GM12878 (cell line): Measurements from ENCODE around the gene CFHR4. TPM values are rescaled to one million over a fixed set of nuclear protein-coding genes. Genes with fewer than 3 reads are reported as not detected.

Experiments
- ATAC-seq: fragments of 200-7000 bp; cut with Tn5 transposase; 3 replicates; pipeline ENCODE4 v1.9.1; 2020; ENCODE audit warnings: mild to moderate bottlenecking, moderate library complexity
- BruUV-seq: library from RNA; stranded (reverse); fragments of 400-500 nt; replicated peaks from 2 replicates; lab custom pipeline; 2021; lab: Mats Ljungman, UMichigan
- CTCF ChIA-PET: fragments of 300-600 bp; sonication (Branson Sonifier 250); formaldehyde crosslinking; extraction: SDS; loops from one replicate; lab custom pipeline; 2021; ENCODE audit warnings: inconsistent platforms; lab: Yijun Ruan, JAX
- POLR2A ChIA-PET: fragments of 350-600 bp; formaldehyde crosslinking; extraction: SDS; loops from one replicate; lab custom pipeline; 2021; ENCODE audit warnings: inconsistent platforms; lab: Charles Lee
- RAD21 ChIA-PET: fragments of 300-600 bp; sonication (Branson Sonifier 250); formaldehyde crosslinking; loops from one replicate; lab custom pipeline; 2023; ENCODE audit warnings: antibody characterized with exemption; ENCODE audit not compliant: unreplicated experiment; lab: Charles Lee
- SMC1A ChIA-PET: fragments of 300-600 bp; sonication (Branson Sonifier 250); formaldehyde crosslinking; loops from one replicate; lab custom pipeline; 2023; ENCODE audit not compliant: unreplicated experiment, uncharacterized antibody; lab: Charles Lee
- DNase-seq: peaks from one replicate; pipeline ENCODE4 v3.0.0-alpha.2; 2011; ENCODE audit warnings: low read depth, low spot score
- FAIRE-seq: peaks from 3 replicates; lab custom pipeline; 2011; peaks lifted over from hg19 to GRCh38; lab: Jason Lieb, UNC
- H2AFZ ChIP-seq: 2 replicates; pipeline ENCODE4 v1.6.0; 2011; ENCODE audit warnings: low read depth, low read length, control low read depth; ENCODE audit not compliant: control insufficient read depth
- H3K27ac ChIP-seq: 2 replicates; pipeline ENCODE4 v1.5.1; 2011; ENCODE audit warnings: control low read depth; ENCODE audit not compliant: control insufficient read depth, insufficient read depth
- H3K27me3 ChIP-seq, 2 experiments: replicated peaks in 1 of 2; 2 replicates each; pipeline versions ENCODE4 v1.6.0 to v1.6.1; 2011; ENCODE audit warnings: low read length in 1 of 2; ENCODE audit not compliant: control insufficient read depth in 2 of 2, insufficient read depth in 2 of 2
- H3K36me3 ChIP-seq, 2 experiments: 2 replicates each; pipeline ENCODE4 v1.5.1; 2011; ENCODE audit warnings: low read length in 1 of 2; ENCODE audit not compliant: control insufficient read depth in 2 of 2, insufficient read depth in 2 of 2
- H3K4me1 ChIP-seq: 2 replicates; pipeline ENCODE4 v1.6.1; 2011; ENCODE audit warnings: mild to moderate bottlenecking, low read length, moderate library complexity, mixed read lengths; ENCODE audit not compliant: control insufficient read depth, insufficient read depth
- H3K4me2 ChIP-seq: 2 replicates; pipeline ENCODE4 v1.6.0; 2011; ENCODE audit warnings: control low read depth; ENCODE audit not compliant: control insufficient read depth, insufficient read depth
- H3K4me3 ChIP-seq: fragments of 200-600 bp; sonication (generic); 2 replicates; pipeline ENCODE4 v1.5.1; 2016
- H3K79me2 ChIP-seq: 2 replicates; pipeline ENCODE4 v1.6.0; 2011; ENCODE audit warnings: low read length; ENCODE audit not compliant: control insufficient read depth, insufficient read depth
- H3K9ac ChIP-seq: 2 replicates; pipeline ENCODE4 v1.8.0; 2011; ENCODE audit warnings: low read length, control low read depth, mixed read lengths; ENCODE audit not compliant: control insufficient read depth, insufficient read depth
- H3K9me3 ChIP-seq: replicated peaks from 3 replicates; pipeline ENCODE4 v1.5.1; 2011; ENCODE audit warnings: mild to moderate bottlenecking, low read length; ENCODE audit not compliant: control insufficient read depth, insufficient read depth
- H4K20me1 ChIP-seq: 2 replicates; pipeline ENCODE4 v1.6.0; 2011; ENCODE audit not compliant: control insufficient read depth, insufficient read depth
- CHD2 ChIP-seq: IDR thresholded peaks from 2 replicates; pipeline ENCODE4 v1.6.1; 2011; ENCODE audit warnings: low read depth, low read length, improper control_type of control experiment, borderline replicate concordance
- FOXK2 ChIP-seq: fragments of 450-650 bp; IDR thresholded peaks from 2 replicates; pipeline ENCODE4 v1.6.1; 2017; ENCODE audit warnings: mild to moderate bottlenecking, moderate library complexity
- JUND ChIP-seq: IDR thresholded peaks from 2 replicates; pipeline ENCODE4 v1.6.1; 2012; ENCODE audit warnings: low read depth, mild to moderate bottlenecking, low read length, improper control_type of control experiment, moderate library complexity
- LARP7 ChIP-seq: fragments of 450-650 bp; IDR thresholded peaks from 2 replicates; pipeline ENCODE4 v1.6.1; 2017; ENCODE audit warnings: mild to moderate bottlenecking
- NR2F1 ChIP-seq: fragments of 450-650 bp; conservative IDR thresholded peaks from 2 replicates; pipeline ENCODE4 v1.6.1; 2017; ENCODE audit warnings: mild to moderate bottlenecking
- RAD21 ChIP-seq: IDR thresholded peaks from 2 replicates; pipeline ENCODE4 v1.6.1; 2011; ENCODE audit warnings: mild to moderate bottlenecking, low read depth, low read length, moderate library complexity; ENCODE audit not compliant: insufficient read depth
- REST ChIP-seq: IDR thresholded peaks from 2 replicates; pipeline ENCODE4 v1.6.1; 2012; ENCODE audit warnings: mild to moderate bottlenecking, low read depth, low read length
- SMARCA5 ChIP-seq: fragments of 450-650 bp; IDR thresholded peaks from 2 replicates; pipeline ENCODE4 v1.6.1; 2017; ENCODE audit warnings: mild to moderate bottlenecking
- WGBS: methylation state at CpG from one replicate; pipeline ENCODE4 v1.1.6; 2016; ENCODE audit warnings: low lambda C conversion rate; ENCODE audit not compliant: insufficient replicate concordance, insufficient coverage; ENCODE audit errors: missing lambda C conversion rate; 5-methylcytosine and 5-hydroxymethylcytosine counted together
- in situ Hi-C: fragments of 300-500 bp; cut with MboI; formaldehyde crosslinking; loops from 9 replicates; pipeline ENCODE4 v1.14.3; 2018; ENCODE audit warnings: mixed read lengths
- intact Hi-C: fragments of 100-400 bp; cut with micrococcal nuclease; formaldehyde crosslinking; loops from one replicate; pipeline ENCODE4 v1.14.2; 2022; ENCODE audit not compliant: unreplicated experiment
- polyA plus RNA-seq, 11 experiments: library from polyadenylated mRNA; depleted of rRNA in 4 of 11; unstranded in 6 of 11; stranded (reverse) in 5 of 11; fragments of >200 nt; fragmentation: Nextera tagmentation in 4 of 11; fragmentation: Illumina TruSeq in 1 of 11; extraction: Ambion mirVana in 4 of 11; extraction: Trizol in 1 of 11; gene quantifications; 1 replicate in 1 of 11; 2 replicates in 10 of 11; pipeline versions ENCODE4 v1.2.1 to v1.2.3, GENCODE V29; 2011 to 2016; ENCODE audit warnings: inconsistent platforms in 2 of 11, missing spikeins in 2 of 11, low read depth in 1 of 11
- total RNA-seq, 4 experiments: library from RNA; depleted of rRNA in 3 of 4; stranded (reverse); fragments of >200 nt in 3 of 4; fragmentation: Illumina TruSeq in 1 of 4; extraction: Trizol in 1 of 4; gene quantifications; 2 replicates each; pipeline versions ENCODE4 v1.2.1 to v1.2.3, GENCODE V29; 2013 to 2021

Gene CFHR4
- total and polyA plus RNA-seq, 10 of the 15 experiments (the other 5 are each of a cell fraction or from before 2014, with no cell fraction given), result not detected

GRCh38 chr1:196954778-196955177 lies 66.9 kb downstream of the CFHR4 start:
- no peak overlapping the region for H3K4me3 ChIP-seq
- ChIA-PET CTCF (no interaction called here), SMC1A (interaction anchor here (0.7 kb wide), 1 partner anchor 31 kb away, joined by 3 read pairs; no protein-coding TSS in a partner anchor), POLR2A (no interaction called here), RAD21 (no interaction called here)
- H3K36me3 ChIP-seq, result no peaks in the 10 kb centered on the region
- no peaks in the 10 kb centered on the region for H3K79me2 ChIP-seq
- WGBS, result 19% methylated on average over 2 of the region's 2 CpGs
- H3K9ac ChIP-seq, result no peak overlapping the region
- DNase-seq (no peak), ATAC-seq (no peak), FAIRE-seq (no peak)
- no peaks in the 10 kb centered on the region for H3K27me3 ChIP-seq
- intact Hi-C loops (no loop called here), in situ Hi-C loops (no loop called here)
- no peak overlapping the region for H3K4me2 ChIP-seq
- H3K27ac ChIP-seq, result no peak overlapping the region
- TF ChIP-seq FOXK2 (no peak), JUND (no peak), LARP7 (no peak), SMARCA5 (no peak), REST (no peak), CHD2 (no peak), RAD21 (no peak), NR2F1 (no peak)
- no peaks in the 10 kb centered on the region for H3K4me1 ChIP-seq
- H3K9me3 ChIP-seq, result no peaks in the 10 kb centered on the region
- no peaks in the 10 kb centered on the region for H4K20me1 ChIP-seq
- H2AFZ ChIP-seq, result no peak overlapping the region
- BruUV-seq, result no TSS peak
